GM12878 (cell line): Measurements from ENCODE around the gene SOWAHC. TPM values are rescaled to one million over a fixed set of nuclear protein-coding genes. Genes with fewer than 3 reads are reported as not detected.

Experiments used
- CBFB ChIP-seq: IDR thresholded peaks from 2 replicates; pipeline ENCODE4 v1.6.1; 2016; ENCODE audit warnings: antibody characterized with exemption, low read depth
- EED ChIP-seq: sonication (generic); IDR thresholded peaks from 2 replicates; pipeline ENCODE4 v1.6.1; 2016; ENCODE audit warnings: antibody characterized with exemption, low read depth
- EZH2 ChIP-seq: IDR thresholded peaks from 2 replicates; pipeline ENCODE4 v1.6.1; 2012; ENCODE audit warnings: low read depth, mild to moderate bottlenecking, control low read depth, inconsistent platforms, low read length, borderline replicate concordance; ENCODE audit not compliant: control insufficient read depth
- KDM1A ChIP-seq: fragments of 200-600 bp; sonication (generic); IDR thresholded peaks from 2 replicates; pipeline ENCODE4 v1.6.1; 2016; ENCODE audit warnings: borderline replicate concordance
- NFIC ChIP-seq: IDR thresholded peaks from 2 replicates; pipeline ENCODE4 v1.6.1; 2012; ENCODE audit warnings: low read depth, mild to moderate bottlenecking, inconsistent platforms, low read length, moderate library complexity
- RELA ChIP-seq: fragments of 450-650 bp; IDR thresholded peaks from 2 replicates; pipeline ENCODE4 v1.8.0; 2014; ENCODE audit warnings: borderline replicate concordance; ENCODE audit not compliant: partially characterized antibody
- TARDBP ChIP-seq: IDR thresholded peaks from 2 replicates; pipeline ENCODE4 v1.6.1; 2016; ENCODE audit warnings: borderline replicate concordance
- ZBTB11 ChIP-seq: fragments of 450-650 bp; formaldehyde crosslinking; IDR thresholded peaks from 2 replicates; pipeline ENCODE4 v1.5.0; 2022; ENCODE audit warnings: mild to moderate bottlenecking, missing genetic modification characterization
- ZBTB40 ChIP-seq: fragments of 450-650 bp; IDR thresholded peaks from 2 replicates; pipeline ENCODE4 v1.6.1; 2016; ENCODE audit warnings: mild to moderate bottlenecking, moderate library complexity, borderline replicate concordance
- ZNF217 ChIP-seq: fragments of 450-650 bp; IDR thresholded peaks from 2 replicates; pipeline ENCODE4 v1.6.1; 2017; ENCODE audit warnings: antibody characterized with exemption, mild to moderate bottlenecking
- polyA plus RNA-seq, 11 experiments: library from polyadenylated mRNA; depleted of rRNA in 4 of 11; unstranded in 6 of 11; stranded (reverse) in 5 of 11; fragments of >200 nt; fragmentation: Nextera tagmentation in 4 of 11; fragmentation: Illumina TruSeq in 1 of 11; extraction: Ambion mirVana in 4 of 11; extraction: Trizol in 1 of 11; gene quantifications; 1 replicate in 1 of 11; 2 replicates in 10 of 11; pipeline versions ENCODE4 v1.2.1 to v1.2.3, GENCODE V29; 2011 to 2016; ENCODE audit warnings: inconsistent platforms in 2 of 11, missing spikeins in 2 of 11, low read depth in 1 of 11
- total RNA-seq, 4 experiments: library from RNA; depleted of rRNA in 3 of 4; stranded (reverse); fragments of >200 nt in 3 of 4; fragmentation: Illumina TruSeq in 1 of 4; extraction: Trizol in 1 of 4; gene quantifications; 2 replicates each; pipeline versions ENCODE4 v1.2.1 to v1.2.3, GENCODE V29; 2013 to 2021

Gene SOWAHC
- total and polyA plus RNA-seq, 10 of the 15 experiments (the other 5 are each of a cell fraction or from before 2014, with no cell fraction given): 0.48 to 2.6 (median 1.8) TPM

- no peak for TF ChIP-seq ZBTB11 (CRISPR knock-in tag)
- no peak for TF ChIP-seq NFIC
- no peak for TF ChIP-seq EED
- no peak for TF ChIP-seq CBFB
- TF ChIP-seq RELA: no peak
- no peak for TF ChIP-seq ZBTB40
- no peak for TF ChIP-seq KDM1A
- TF ChIP-seq ZNF217: no peak
- TF ChIP-seq EZH2: no peak
- TF ChIP-seq TARDBP: no peak
These were observed 9.6 kb upstream of the SOWAHC start (continued) for GRCh38 chr2:109604597-109604996.
